G401.6 (cell line): ENCODE measurements around the gene SPPL2B.

Experiments
- FAIRE-seq: peaks from 2 replicates; lab custom pipeline; 2012; peaks lifted over from hg19 to GRCh38; lab: Jason Lieb, UNC

Gene SPPL2B

DNA sequence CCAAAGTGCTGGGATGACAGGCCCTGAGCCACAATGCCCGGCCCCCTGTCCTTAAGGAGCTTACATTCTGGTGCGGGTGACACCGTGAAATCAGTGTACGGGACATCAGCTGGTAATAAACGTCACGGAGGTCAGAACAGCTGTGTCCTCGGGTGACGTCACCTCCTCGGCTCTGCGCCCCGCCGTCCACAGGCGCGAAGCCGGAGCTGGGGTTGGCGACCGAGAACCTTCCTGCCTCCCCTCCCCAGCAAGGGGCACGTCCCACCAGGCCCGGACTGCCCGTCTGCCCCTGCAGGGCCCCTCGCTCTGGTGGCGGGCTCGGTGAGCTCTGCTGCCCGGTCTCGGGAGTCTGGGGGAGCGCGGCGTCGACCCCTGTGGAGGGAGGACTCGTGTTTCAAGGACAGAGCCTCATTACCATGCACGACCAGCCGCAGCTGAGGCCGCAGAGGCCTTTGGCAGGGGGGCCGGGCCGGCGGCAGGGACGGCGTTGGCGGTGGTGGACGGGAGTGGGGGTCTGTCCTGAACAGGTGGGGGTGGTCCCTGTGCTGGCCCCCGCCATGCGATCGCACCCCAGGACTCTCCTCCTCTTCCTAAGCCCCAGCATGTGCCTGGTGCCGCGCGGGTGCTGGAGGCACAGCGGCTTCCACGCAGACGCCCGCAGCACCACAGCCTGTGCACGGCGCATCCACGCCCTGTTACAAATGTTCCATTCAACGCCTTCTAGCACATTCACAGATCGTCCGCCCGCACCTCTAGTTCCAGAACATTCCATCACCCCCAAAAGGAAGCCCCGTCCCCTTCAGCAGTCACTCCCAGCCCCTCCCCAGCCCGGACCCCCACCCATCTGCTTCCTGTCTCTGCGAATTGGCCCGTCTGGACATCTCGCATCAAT, 25.9 kb upstream of the SPPL2B start:
- no peak for FAIRE-seq

DNA sequence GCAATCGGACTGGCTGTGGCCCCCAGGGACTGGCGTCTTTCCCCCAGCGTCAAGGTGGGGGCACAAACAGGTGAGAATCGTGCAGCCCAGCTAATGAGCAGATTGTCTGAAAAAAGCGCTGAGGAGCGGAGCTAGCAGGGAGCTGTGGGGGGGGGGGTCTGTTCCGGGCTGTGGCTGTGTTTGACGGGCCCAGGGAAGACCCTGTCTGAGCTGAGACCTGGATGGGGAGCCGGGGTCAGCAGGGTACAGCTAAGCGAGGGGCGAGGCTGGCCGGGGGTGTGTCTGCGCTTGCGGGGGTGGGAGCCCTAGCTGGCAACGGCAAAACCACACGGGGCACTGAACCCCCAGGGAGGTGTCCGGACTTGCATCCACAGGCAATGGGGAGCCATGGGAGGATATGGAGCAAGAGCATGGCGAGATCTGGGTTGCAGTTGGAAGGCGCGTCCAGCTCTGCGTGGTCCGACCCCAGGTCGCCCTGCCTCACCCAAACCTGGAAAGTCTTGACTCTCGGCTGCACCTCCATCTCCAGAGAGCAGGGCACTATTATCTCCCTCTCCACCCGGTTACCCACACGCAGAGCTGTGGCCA, 25.2 kb upstream of the SPPL2B start:
- no peak for FAIRE-seq

DNA sequence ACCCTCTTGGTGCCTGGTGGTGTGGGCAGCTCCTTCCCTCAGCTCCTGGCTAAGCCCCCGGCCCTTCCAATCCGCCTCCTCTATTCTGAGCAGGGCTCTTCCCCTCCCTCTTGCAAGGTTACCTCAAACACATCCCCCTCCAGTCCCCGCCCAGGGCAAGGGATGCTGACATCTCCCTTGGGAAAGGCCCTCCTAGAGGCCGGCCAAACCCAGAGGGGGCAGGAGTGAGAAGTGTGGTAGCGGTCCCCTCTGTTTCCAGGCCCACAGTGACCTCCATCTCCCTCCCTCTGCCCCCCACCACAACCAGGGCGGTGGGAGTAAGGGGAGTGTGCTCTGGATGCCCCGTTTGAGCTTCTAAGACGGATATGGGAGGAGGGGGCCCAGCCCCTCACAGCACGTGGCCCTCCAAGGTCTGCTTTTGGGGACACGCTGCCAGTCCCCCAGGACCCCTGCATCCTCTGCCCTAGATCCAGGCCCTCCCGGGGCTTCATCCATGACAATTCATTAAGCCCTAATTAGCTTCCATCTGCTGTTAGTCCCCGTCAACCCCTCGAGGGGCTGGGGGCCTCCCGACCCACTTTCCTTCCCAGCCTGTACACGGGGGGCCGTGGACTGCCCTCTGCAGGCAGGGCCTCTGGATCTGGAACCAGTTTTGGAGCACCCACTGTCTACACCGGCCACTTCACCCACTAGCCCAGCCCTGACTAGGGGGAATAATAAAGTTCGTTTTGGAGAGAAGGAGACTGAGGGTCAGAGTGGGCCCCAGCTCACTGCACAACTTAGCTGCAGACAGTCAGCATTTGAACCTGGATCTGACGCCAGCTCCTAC, 22.8 kb upstream of the SPPL2B start:
- FAIRE-seq = no peak

DNA sequence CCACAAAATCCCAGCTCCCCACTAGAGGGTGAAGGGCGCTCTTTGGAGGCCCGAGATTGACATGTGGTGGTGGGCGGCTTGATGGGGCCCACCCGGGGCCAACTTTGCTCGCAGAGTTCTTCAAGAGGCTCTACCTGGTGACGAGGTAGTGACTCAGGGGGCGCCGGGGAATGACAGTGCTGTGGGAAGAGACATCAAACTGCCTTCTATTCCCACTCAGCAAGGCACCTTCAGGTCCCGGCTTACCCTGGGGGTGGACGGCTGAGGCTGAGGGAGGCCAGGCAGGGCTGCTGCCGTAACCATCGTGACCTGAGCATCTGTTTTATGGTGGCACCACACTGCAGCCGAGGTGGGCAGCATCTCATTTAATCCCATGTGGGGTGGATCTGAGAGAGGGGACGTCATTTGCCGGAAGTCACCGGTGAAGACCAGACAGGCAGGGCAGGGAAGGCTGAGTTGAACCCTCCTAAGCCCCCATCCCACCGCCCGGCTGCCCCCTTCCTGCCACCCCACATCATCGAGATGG, 22.1 kb upstream of the SPPL2B start:
- FAIRE-seq = no peak

DNA sequence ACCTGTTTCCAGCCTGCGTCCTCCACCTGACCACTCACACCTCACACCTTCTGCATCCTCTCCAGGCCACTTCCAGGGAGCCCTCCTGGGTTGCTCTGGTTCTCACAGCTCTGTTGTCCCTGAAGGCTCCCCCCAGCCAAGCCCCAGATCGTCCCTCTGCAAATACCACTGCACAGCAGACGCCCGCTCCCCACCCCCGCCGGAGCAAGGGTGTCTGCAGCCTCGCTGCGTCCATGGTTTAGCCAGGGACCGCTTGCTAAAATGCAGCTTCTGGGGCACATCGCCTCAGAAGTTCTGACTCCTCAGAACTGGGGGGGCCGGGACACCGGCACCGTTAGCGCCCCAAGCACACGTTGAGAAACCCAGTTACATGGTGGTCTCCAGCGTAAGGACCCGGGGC, 21.5 kb upstream of the SPPL2B start:
- no peak for FAIRE-seq

DNA sequence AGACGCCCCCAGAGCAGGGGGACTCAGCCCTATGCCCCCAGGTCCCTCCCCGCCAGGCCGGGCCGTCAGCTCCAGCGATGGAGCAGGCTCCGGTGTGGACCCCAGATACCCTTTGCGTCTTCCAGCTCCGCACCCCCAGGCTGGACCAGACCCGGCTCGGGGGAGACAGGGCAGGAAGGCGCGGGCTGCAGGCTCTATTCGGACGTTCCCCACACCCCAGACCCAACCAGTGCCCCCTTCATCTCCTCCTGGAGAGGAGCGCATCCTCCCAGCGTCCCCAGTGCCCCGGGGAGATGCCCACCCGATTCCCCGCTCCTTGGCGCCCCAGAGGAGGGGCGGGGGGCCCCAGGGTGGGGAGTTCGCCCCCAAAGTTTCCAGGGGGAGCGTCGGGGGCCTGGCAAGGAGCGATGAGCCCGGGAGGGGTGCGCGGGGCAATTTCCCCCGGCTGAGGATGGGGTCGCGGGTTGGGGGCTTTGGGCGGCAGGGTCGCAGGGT, 20.9 kb upstream of the SPPL2B start:
- FAIRE-seq = no peak

DNA sequence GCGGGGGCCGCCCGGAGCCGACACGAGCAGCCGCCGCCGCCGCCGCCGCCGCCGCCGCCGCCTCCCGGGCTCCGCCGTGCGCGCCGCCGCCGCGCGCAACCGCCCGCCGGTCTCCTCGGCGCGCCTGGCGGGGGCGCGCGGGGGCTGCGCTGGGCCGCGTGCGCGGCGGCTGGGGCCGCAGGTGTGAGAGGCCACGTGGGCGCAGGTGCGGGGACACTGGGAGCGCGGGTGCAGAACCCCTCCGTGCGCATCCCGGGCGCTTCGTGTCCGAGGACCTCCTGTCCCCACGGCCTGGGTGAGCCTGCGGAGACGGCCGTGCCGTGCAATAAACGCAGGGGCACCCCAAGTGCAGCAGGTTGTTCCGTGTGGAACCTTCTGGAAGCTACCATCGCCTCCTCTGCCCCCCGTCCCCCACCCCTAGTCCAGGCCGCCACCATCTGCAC, 20.3 kb upstream of the SPPL2B start, which contains the start of gene LINGO3:
LINGO3 (minus strand) TSS at position 41 of the 443 bp plus-strand sequence. CDS start 16,378 bp downstream, outside the sequence.
- FAIRE-seq = no peak

DNA sequence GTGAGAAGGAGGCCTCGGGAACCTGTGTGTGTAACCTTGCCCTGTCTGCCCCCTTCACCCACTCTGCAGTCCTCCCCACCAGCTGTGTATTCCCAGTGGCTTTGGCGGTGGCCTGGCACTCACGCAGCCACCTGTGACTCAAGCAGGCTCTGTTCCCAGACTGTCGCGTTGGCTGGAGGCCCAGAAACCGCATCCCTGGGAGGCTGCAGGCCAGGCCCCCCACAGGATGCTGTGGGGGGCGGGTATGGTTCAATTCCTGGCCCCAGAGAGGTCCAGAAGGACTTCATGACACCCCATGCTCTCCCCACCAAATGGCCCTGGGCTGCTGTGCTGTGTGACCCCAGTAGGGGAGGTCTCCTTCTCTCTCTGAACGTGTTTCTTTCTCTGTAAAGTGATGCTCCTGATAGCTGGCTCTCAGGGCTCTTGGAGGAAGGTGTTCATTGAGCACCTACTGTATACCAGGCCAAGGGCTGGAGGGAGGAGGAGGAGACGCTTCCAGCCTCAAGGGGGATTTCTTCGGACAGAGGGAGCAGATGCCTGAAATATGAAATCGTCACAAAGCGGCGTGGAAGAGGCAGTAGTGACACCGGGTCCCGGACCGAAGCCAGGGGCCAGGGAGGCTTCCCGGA, 18.6 kb upstream of the SPPL2B start:
- FAIRE-seq = no peak

DNA sequence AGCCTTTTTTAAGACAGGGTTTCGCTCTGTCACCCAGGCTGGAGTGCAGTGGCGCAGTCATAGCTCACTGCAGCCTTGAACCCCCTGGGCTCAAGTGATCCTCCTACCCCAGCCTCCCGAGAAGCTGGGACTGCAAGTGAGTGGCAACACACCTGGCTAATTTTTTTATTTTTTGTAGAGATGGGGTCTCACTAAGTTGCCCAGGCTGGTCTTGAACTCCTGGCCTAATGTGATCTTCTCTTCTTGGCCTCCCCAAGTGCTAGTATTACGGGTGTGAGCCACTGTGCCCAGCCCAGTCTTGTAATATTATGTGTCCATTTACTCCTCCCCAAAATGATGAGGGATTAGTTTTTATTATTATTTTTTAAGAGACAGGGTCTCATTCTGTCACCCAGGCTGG, 17.4 kb upstream of the SPPL2B start:
- FAIRE-seq = no peak

DNA sequence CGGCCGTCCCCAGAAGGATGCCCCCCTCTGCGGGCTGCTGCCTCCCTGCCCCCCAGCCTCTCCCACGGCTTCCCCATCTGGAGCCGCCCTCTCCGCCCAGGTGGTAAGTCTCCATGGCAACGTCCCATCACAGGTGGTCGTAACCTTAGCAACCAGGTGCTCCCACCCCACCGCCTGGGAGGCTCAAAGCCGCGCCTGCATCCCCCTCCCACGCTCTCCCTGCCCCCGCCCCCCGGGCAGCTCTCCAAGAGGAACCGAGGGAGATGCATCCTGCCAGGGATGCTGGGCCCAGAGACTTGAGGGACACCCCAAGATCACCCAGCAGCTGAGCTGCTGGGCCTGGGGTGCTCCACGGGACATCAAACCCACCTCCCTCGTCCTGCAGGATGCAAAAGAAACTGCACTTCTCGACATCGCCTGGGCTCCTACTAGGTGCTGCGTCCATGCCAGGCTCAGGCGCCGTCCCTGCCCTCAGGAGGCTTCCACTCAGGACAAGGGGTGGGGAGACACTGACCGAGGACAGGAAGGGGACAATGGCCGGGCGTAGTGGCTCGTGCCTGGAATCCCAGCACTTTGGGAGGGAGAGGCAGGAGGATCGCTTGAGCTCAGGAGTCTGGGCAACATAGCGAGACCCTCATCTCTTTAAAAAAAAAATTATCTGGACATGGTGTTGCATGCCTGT, 15.5 kb upstream of the SPPL2B start:
- FAIRE-seq = no peak

DNA sequence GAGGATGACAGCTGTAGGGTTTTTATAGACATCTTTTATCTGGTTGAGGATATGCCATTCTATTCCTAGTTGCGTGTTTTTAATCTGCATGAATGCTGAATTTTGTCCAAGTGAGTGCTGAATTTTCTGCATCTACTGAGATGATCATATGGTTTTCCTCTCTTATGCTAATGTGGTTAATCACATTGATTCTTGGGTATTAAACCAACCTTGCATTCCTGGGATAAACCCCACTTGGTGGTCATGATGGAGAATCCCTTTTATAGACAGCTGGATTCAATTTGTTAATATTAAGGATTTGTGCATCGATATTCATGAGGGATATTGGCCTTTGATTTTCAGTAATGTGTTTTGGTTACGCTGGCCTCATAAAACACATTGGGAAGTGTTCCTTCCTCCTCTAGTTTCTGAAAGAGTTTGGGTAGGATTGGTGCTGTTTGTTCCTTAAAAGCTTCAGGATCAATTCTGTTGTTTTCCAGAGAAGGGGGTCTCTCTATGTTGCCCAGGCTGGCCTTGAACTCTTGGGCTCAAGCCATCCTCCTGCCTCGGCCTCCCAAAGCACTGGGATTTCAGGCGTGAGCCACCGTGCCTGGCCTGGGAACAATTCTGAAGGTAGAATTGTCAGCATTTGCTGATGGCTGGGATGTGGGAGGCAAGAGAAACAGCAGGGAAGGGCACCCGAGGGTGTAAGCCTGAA, 13.2 kb upstream of the SPPL2B start:
- no peak for FAIRE-seq

DNA sequence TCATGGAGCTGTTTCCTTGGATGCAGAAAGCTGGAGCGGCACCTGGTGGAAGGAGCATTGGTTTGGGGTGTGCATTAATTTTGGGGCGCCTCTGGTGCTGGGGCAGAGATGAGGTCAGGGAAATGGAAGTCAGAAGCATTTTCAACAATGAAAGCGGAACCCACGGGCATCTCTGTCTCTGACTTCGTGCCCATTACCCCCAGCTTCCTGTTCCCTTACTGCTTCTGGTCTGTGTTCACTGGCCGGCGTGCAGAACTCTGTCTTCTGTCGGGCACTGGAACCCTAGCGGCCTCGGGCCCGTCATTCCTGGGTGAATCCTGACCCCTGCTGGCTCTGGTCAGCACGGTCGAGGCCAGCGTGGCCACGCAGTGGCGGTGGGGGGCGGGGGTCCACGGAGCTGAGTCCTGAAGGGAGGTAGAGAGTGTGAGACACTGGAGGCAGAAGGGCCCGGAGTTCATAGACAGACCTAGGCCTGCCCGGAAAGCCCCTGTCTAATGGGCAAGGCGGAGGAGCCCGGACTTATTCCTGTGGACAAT, 12.6 kb upstream of the SPPL2B start:
- peak; percentile 63 for FAIRE-seq

DNA sequence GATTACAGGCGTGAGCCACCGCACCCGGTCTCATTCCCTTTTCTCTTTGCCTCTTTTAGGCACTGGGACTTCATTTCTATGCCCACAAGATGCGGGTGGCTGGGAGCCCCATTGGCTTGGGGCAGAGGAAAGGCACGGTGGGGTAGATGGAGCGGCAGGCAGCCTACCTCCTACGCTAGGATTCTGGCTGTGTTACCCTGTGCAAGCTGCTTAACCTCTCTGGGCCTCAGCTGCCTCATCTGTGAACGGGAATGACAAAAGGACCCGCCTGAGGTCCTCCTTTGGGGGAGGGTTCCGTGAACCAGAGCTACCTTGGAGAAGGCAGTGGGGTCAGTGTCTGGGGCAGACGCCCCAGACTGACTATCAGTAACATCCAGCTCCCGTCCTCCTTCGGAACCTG, 11.2 kb upstream of the SPPL2B start:
- no peak for FAIRE-seq

DNA sequence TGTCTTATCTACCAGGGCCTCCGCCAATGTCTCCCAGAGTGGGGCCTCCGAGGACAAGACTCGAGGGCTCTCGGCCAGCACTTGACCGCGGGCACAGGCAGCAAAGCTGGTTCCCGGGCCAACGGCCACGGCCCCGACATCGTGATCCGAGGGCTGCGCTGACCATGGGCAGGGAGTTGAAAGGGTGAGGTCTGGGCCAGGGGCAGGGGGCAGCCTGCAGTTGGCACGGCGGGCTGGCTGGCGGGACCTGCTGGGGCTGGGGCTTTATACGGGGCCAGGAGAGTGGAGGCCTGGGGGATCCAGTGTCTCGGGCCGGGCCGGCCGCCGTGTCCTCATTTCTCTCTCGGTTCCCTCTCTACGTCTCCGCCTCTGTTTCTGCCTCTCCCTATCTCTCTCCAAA, 10.7 kb upstream of the SPPL2B start:
- FAIRE-seq = no peak

DNA sequence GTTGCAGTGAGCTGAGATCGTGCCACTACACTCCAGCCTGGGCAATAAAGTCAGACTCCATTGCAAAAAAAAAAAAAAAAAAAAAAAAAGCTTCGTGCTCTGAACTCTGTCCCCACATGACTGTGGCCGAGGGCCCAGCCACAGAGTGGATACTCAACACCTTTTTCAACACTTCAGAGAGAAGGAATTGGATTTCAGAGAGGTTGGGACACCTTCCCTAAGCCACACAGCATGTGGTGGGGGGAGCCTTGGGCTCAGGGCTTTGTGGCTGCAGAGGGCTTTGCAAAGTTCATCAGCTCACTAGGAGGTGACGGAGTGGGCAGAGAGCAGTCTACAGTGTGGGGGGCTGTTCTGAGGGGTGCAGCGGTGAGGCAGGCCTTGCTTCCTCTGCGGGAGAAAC, 9.6 kb upstream of the SPPL2B start:
- no peak for FAIRE-seq

DNA sequence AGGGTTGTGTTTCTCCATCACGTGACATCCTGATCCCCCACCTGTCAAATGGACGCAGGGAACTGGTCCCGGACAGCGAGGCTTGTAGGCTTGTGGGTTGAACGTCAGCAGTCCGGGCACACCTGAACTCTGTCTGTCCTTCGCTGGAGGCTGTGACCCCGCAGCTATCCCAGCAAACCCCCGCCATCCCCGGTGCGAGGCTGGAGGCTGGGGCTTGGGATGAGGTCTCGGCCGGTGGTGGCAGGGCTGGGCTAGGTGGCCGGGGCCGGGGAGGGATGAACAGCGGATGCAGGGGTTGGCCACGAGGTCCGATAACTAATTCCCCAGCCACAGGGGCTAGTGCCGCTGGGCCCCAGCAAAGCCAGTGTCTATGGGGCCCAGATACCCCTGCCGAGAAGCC, 8.9 kb upstream of the SPPL2B start:
- FAIRE-seq = no peak

DNA sequence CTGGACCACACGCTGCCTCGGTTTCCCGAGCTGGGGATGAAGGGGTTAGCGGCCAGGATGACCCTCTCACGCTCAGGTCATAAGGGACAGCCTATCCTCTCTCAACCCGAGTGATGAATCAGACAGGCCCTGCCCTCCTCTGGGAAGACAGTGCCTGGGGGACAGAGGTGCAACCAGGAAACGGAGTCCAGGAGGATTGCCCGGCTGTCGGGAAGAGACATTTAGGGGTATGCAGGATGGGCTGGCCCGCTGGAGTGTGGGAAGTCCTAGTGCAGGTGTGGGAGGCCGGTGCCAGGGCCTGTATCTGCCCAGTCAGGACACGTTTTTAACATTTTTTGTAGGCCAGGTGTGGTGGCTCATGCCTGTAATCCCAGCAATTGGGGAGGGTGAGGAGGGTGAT, 8.4 kb upstream of the SPPL2B start:
- FAIRE-seq = no peak

DNA sequence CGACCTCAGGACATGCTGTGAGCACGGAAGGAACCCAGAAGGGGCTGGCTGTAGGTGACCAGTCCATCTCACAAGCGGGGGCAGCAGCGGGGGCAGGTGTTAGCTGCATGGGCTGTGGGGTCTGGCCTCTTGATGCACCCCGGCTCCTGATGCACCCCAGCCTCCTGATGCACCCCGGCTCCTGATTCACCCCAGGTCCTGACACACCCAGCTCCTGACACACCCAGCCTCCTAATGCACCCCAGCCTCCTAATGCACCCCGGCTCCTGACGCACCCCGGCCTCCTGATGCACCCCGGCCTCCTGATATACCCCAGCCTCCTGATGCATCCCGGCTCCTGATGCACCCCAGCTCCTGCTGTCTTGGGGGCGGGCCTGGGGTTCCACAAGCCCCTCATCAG, 7.5 kb upstream of the SPPL2B start:
- no peak for FAIRE-seq

DNA sequence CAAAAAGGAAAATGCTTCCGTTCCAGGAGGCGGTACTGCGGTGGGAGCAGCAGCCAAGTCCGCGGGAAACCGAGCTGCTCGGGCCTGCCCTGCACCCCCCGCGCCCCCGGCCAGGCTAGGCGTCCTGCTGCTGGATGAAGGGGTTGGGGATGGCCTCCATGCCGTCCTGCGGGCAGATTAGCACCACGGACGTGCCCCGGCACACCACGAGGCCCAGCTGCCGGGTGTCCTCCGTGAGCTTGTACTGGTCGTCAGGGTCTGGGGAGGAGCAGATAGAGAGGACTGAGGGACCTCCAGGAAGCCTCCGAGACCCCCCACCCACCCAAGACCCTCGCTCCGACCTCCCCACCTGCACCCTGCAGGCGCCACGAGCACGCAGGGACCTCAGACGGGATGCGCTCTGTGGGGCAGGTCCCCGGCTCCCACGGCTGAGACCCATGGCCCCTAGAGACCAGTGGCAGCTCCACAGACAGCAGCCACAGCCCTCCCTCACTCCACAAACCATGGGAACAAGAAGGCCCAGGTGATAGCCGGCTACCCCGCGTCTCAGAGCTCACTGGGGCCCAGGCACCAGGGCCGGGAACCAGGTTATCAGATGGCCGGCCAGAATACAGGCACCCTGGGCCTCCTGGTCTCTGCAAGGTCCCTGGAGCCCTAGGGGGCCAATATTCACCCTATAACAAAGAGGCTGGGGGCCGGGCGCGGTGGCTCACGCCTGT, 6.8 kb upstream of the SPPL2B start:
- FAIRE-seq = no peak

DNA sequence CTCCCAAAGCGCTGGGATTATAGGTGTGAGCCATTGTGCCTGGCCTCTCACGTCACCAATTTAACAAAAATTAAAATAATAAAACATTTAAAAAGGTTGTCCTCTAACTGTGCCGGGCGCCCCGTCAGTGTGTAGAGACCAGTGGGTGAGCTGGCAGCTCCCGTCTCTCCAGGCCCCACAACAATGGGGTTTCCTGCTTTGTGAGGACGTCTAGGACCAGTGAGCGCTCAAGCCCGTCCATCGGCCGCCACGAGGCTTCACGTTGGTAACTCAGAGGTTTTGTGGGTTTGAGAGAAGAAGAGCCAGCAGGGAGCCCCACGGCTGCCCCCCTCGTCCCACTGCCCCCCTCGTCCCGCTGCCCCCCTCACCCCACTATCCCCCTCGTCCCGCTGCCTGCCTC, 4.8 kb upstream of the SPPL2B start:
- no peak for FAIRE-seq
